ENCODE results near the gene RNF31.

DNA sequence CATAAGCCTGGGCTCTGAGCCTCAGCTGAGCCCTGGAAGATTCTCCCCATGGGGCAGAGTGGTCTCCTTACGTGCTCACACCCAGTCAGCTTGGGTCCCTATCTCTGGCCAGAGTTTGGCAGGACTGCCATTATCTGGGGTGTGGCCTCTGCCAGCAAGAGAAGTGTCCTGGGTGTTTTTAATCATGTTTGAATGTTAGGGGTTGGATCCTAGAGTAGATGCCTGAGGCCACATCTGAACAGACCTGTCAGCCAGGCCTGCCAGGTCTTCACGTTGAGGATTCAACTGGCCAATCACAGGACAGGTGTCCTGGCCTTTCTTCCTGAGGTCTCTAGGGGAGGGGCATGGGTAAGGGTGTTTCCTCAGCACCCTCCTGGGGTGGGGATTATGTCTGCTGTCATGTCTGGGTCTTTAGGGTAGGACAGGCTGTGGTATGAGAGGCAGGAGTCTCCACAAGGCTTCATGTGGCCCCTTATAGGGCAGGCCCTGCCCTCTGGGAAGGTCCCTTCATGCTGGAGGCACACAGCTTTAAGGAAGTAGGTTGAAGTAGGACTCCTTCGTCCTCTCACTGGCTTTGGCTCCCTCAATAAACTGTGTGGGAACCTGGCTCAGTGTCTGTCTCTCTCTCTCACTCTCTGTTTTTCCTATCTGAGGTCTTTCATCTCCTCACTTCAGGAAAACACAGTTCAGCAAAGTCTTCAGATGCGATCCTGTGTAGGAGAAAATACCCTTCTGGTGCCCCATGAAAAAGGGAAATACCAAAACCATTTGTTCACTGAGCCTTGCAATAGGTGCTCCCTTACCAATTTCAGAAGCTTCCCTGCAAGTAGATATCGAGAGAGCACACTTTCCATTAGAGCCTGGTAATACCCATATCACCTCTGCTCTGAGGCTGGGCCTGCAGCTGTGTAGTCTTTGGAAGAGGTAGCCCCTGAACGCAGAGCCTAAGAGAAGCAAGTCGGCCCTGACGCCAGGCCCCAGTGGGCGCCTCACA is 23.6 kb upstream of the RNF31 start:
- TF ChIP-seq POLR2A (IDR thresholded peaks at IDR 0.05): no peak
- TF ChIP-seq, protein P1, sequence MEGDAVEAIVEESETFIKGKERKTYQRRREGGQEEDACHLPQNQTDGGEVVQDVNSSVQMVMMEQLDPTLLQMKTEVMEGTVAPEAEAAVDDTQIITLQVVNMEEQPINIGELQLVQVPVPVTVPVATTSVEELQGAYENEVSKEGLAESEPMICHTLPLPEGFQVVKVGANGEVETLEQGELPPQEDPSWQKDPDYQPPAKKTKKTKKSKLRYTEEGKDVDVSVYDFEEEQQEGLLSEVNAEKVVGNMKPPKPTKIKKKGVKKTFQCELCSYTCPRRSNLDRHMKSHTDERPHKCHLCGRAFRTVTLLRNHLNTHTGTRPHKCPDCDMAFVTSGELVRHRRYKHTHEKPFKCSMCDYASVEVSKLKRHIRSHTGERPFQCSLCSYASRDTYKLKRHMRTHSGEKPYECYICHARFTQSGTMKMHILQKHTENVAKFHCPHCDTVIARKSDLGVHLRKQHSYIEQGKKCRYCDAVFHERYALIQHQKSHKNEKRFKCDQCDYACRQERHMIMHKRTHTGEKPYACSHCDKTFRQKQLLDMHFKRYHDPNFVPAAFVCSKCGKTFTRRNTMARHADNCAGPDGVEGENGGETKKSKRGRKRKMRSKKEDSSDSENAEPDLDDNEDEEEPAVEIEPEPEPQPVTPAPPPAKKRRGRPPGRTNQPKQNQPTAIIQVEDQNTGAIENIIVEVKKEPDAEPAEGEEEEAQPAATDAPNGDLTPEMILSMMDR (IDR thresholded peaks at IDR 0.05): no peak
